Mesendoderm (in vitro differentiated cells): ENCODE measurements around the gene CPXM1.
A peak's percentile ranks its signal among the peaks of the same experiment; 100 is the strongest.

Experiments
- DNase-seq: peaks from one replicate; pipeline ENCODE4 v3.0.0; 2013
- H2AK5ac ChIP-seq: 2 replicates; pipeline ENCODE4 v1.6.1; 2013; ENCODE audit warnings: low read length, inconsistent platforms
- H2BK120ac ChIP-seq: 2 replicates; pipeline ENCODE4 v1.6.1; 2013; ENCODE audit warnings: low read depth, mild to moderate bottlenecking, low read length, moderate library complexity, mixed read lengths
- H2BK15ac ChIP-seq: replicated peaks from 2 replicates; pipeline ENCODE4 v1.6.1; 2013; ENCODE audit warnings: low read depth, mild to moderate bottlenecking, moderate library complexity
- H2BK5ac ChIP-seq: 2 replicates; pipeline ENCODE4 v1.6.1; 2013; ENCODE audit warnings: low read length, inconsistent platforms
- H3K18ac ChIP-seq: 2 replicates; pipeline ENCODE4 v1.6.1; 2013; ENCODE audit warnings: mild to moderate bottlenecking, low read length, mixed read lengths
- H3K23ac ChIP-seq: one replicate; pipeline ENCODE4 v1.6.1; 2013; ENCODE audit warnings: low read length
- H3K27ac ChIP-seq: 2 replicates; pipeline ENCODE4 v1.5.1; 2013; ENCODE audit warnings: low read depth, mild to moderate bottlenecking, inconsistent platforms, low read length, moderate library complexity
- H3K27me3 ChIP-seq: 2 replicates; pipeline ENCODE4 v1.6.1; 2013; ENCODE audit warnings: low read length, control low read depth, mild to moderate bottlenecking, inconsistent platforms; ENCODE audit not compliant: insufficient read depth, poor library complexity
- H3K36me3 ChIP-seq: 2 replicates; pipeline ENCODE4 v1.6.1; 2013; ENCODE audit warnings: low read length, inconsistent platforms; ENCODE audit not compliant: control insufficient read depth, insufficient read depth
- H3K4ac ChIP-seq: one replicate; pipeline ENCODE4 v1.6.1; 2013; ENCODE audit warnings: low read depth, mild to moderate bottlenecking, low read length, moderate library complexity
- H3K4me1 ChIP-seq: 2 replicates; pipeline ENCODE4 v1.6.1; 2013; ENCODE audit warnings: low read depth, low read length, inconsistent platforms; ENCODE audit not compliant: control insufficient read depth
- H3K4me2 ChIP-seq: 2 replicates; pipeline ENCODE4 v1.6.1; 2013; ENCODE audit warnings: low read length
- H3K4me3 ChIP-seq: 2 replicates; pipeline ENCODE4 v1.5.1; 2013; ENCODE audit warnings: mild to moderate bottlenecking, low read length
- H3K56ac ChIP-seq: one replicate; pipeline ENCODE4 v1.6.1; 2013; ENCODE audit warnings: low read length
- H3K79me1 ChIP-seq: 2 replicates; pipeline ENCODE4 v1.6.1; 2013; ENCODE audit warnings: low read length, inconsistent platforms
- H3K79me2 ChIP-seq: 2 replicates; pipeline ENCODE4 v1.6.1; 2013; ENCODE audit warnings: mild to moderate bottlenecking, low read length; ENCODE audit not compliant: control insufficient read depth, insufficient read depth
- H3K9ac ChIP-seq: 2 replicates; pipeline ENCODE4 v1.6.1; 2013; ENCODE audit warnings: low read length, inconsistent platforms
- H4K5ac ChIP-seq: one replicate; pipeline ENCODE4 v1.6.1; 2013; ENCODE audit warnings: low read length
- H4K8ac ChIP-seq: one replicate; pipeline ENCODE4 v1.6.1; 2013; ENCODE audit warnings: low read depth, mild to moderate bottlenecking, control low read depth, low read length, moderate library complexity
- WGBS: extraction: QIAGEN DNeasy Blood & Tissue Kit; methylation state at CpG from one replicate; pipeline ENCODE4 v1.1.7; 2013; ENCODE audit warnings: low lambda C conversion rate, missing lambda C conversion rate; ENCODE audit not compliant: insufficient coverage; ENCODE audit errors: extremely low coverage; 5-methylcytosine and 5-hydroxymethylcytosine counted together

CPXM1 gene

GRCh38 chr20:2767768-2768631 lies 32.4 kb downstream of the CPXM1 start:
- Histone ChIP-seq H2BK5ac (no peak overlapping the region), H2AK5ac (no peak overlapping the region), H3K56ac (no peak overlapping the region), H4K8ac (no peak overlapping the region), H3K79me1 (no peaks in the 10 kb centered on the region), H3K4me2 (no peak overlapping the region), H3K23ac (no peak overlapping the region), H3K27ac (no peak overlapping the region), H2BK15ac (no peak overlapping the region), H3K79me2 (no peaks in the 10 kb centered on the region), H3K4ac (no peak overlapping the region), H3K27me3 (no peaks in the 10 kb centered on the region), H3K9ac (no peak overlapping the region), H3K4me3 (no peak overlapping the region), H4K5ac (no peak overlapping the region), H3K4me1 (no peaks in the 10 kb centered on the region), H2BK120ac (no peak overlapping the region), H3K18ac (no peak overlapping the region), H3K36me3 (no peaks in the 10 kb centered on the region)
- DNase-seq = no peak
- WGBS = no CpG with 5 or more reads among the region's 15 CpGs

- no peak overlapping the region for H4K8ac ChIP-seq
- no peak overlapping the region for H3K56ac ChIP-seq
- H3K27ac ChIP-seq = no peak overlapping the region
- no peak overlapping the region for H3K23ac ChIP-seq
- H3K79me1 ChIP-seq = no peaks in the 10 kb centered on the region
- H2BK120ac ChIP-seq = no peak overlapping the region
- H3K4me1 ChIP-seq = peaks cover 7% of the 10 kb centered on the region
- H3K18ac ChIP-seq = no peak overlapping the region
- no peaks in the 10 kb centered on the region for H3K27me3 ChIP-seq
- no peaks in the 10 kb centered on the region for H3K79me2 ChIP-seq
- no peak overlapping the region for H3K9ac ChIP-seq
- no peaks in the 10 kb centered on the region for H3K36me3 ChIP-seq
- no peak overlapping the region for H3K4ac ChIP-seq
- H2BK5ac ChIP-seq = no peak overlapping the region
- no peak overlapping the region for H2BK15ac ChIP-seq
- H2AK5ac ChIP-seq = no peak overlapping the region
- H3K4me2 ChIP-seq = no peak overlapping the region
- H4K5ac ChIP-seq = no peak overlapping the region
- DNase-seq = no peak
- H3K4me3 ChIP-seq = no peak overlapping the region
- WGBS = no CpG with 5 or more reads among the region's 5 CpGs
These were observed 37.2 kb downstream of the CPXM1 start for GRCh38 chr20:2763186-2763585.

GRCh38 chr20:2762578-2763131 lies 37.8 kb downstream of the CPXM1 start:
- Histone ChIP-seq H3K4me2 (no peak overlapping the region), H2BK120ac (no peak overlapping the region), H4K5ac (no peak overlapping the region), H3K9ac (no peak overlapping the region), H3K4me3 (no peak overlapping the region), H3K56ac (no peak overlapping the region), H2AK5ac (no peak overlapping the region), H2BK5ac (no peak overlapping the region), H3K4ac (no peak overlapping the region), H3K79me1 (no peaks in the 10 kb centered on the region), H2BK15ac (no peak overlapping the region), H4K8ac (no peak overlapping the region), H3K36me3 (no peaks in the 10 kb centered on the region), H3K18ac (no peak overlapping the region), H3K27me3 (no peaks in the 10 kb centered on the region), H3K4me1 (peaks cover 7% of the 10 kb centered on the region), H3K27ac (no peak overlapping the region), H3K79me2 (no peaks in the 10 kb centered on the region), H3K23ac (no peak overlapping the region)
- DNase-seq = peak; percentile 70
- no CpG with 5 or more reads among the region's 2 CpGs for WGBS

GRCh38 chr20:2761885-2762284 lies 38.5 kb downstream of the CPXM1 start:
- H2AK5ac ChIP-seq = no peak overlapping the region
- H3K23ac ChIP-seq = no peak overlapping the region
- no peak overlapping the region for H3K4ac ChIP-seq
- H3K4me1 ChIP-seq = peaks cover 7% of the 10 kb centered on the region
- H2BK5ac ChIP-seq = no peak overlapping the region
- H3K27me3 ChIP-seq = no peaks in the 10 kb centered on the region
- no peaks in the 10 kb centered on the region for H3K79me1 ChIP-seq
- H3K56ac ChIP-seq = no peak overlapping the region
- H2BK15ac ChIP-seq = no peak overlapping the region
- H3K79me2 ChIP-seq = no peaks in the 10 kb centered on the region
- no peak overlapping the region for H4K8ac ChIP-seq
- H3K4me2 ChIP-seq = no peak overlapping the region
- H4K5ac ChIP-seq = no peak overlapping the region
- H3K9ac ChIP-seq = no peak overlapping the region
- no CpG with 5 or more reads among the region's 4 CpGs for WGBS
- H3K27ac ChIP-seq = no peak overlapping the region
- DNase-seq = no peak
- no peak overlapping the region for H3K18ac ChIP-seq
- H3K36me3 ChIP-seq = no peaks in the 10 kb centered on the region
- no peak overlapping the region for H2BK120ac ChIP-seq
- H3K4me3 ChIP-seq = no peak overlapping the region

GRCh38 chr20:2760952-2761305 lies 39.5 kb downstream of the CPXM1 start:
- no peaks in the 10 kb centered on the region for H3K36me3 ChIP-seq
- H3K4me1 ChIP-seq = peaks cover 7% of the 10 kb centered on the region
- no peak overlapping the region for H3K27ac ChIP-seq
- H3K79me2 ChIP-seq = no peaks in the 10 kb centered on the region
- H4K8ac ChIP-seq = no peak overlapping the region
- no peak overlapping the region for H3K23ac ChIP-seq
- no peak overlapping the region for H2BK120ac ChIP-seq
- WGBS = no CpG with 5 or more reads among the region's 2 CpGs
- no peak overlapping the region for H3K56ac ChIP-seq
- no peak overlapping the region for H4K5ac ChIP-seq
- no peak overlapping the region for H2BK5ac ChIP-seq
- H3K4me3 ChIP-seq = no peak overlapping the region
- H3K18ac ChIP-seq = no peak overlapping the region
- no peak overlapping the region for H3K4ac ChIP-seq
- H3K27me3 ChIP-seq = no peaks in the 10 kb centered on the region
- no peak overlapping the region for H3K9ac ChIP-seq
- no peak overlapping the region for H2BK15ac ChIP-seq
- no peaks in the 10 kb centered on the region for H3K79me1 ChIP-seq
- H3K4me2 ChIP-seq = no peak overlapping the region
- no peak overlapping the region for H2AK5ac ChIP-seq
- DNase-seq = no peak
